A549 (cell line): ENCODE measurements around the gene LYPD8. TPM values are rescaled to one million over a fixed set of nuclear protein-coding genes. Genes with fewer than 3 reads are reported as not detected.

Experiments
- ATAC-seq, 2 experiments: fragments of 200-7000 bp in 1 of 2; fragments of >200 bp in 1 of 2; cut with Nextera tagmentation in 1 of 2; cut with Tn5 transposase in 1 of 2; 3 replicates each; pipeline versions ENCODE4 v1.8.0 to v1.9.1; 2018 to 2020; ENCODE audit warnings: mild to moderate bottlenecking in 1 of 2, moderate library complexity in 1 of 2
- CTCF ChIA-PET: fragments of 300-600 bp; sonication (Branson Sonifier 250); formaldehyde crosslinking; extraction: SDS; loops from one replicate; lab custom pipeline; 2021; ENCODE audit warnings: antibody characterized with exemption, inconsistent platforms; lab: Yijun Ruan, JAX
- POLR2A ChIA-PET: fragments of 350-600 bp; formaldehyde crosslinking; extraction: SDS; loops from one replicate; lab custom pipeline; 2021; ENCODE audit warnings: antibody characterized with exemption, inconsistent platforms; lab: Yijun Ruan, JAX
- DNase-seq, 2 experiments: peaks; one replicate each; pipeline versions ENCODE4 v3.0.0 to v3.0.0-alpha.2; 2011 to 2016; ENCODE audit warnings: low read depth in 1 of 2, low spot score in 1 of 2
- FAIRE-seq: peaks from 2 replicates; lab custom pipeline; 2011; peaks lifted over from hg19 to GRCh38; lab: Jason Lieb, UNC
- H3K27ac ChIP-seq, 2 experiments: fragments of >200 bp; sonication (Bioruptor Twin); formaldehyde crosslinking; 3 replicates each; pipeline ENCODE4 v1.5.1; 2016 to 2017
- H3K4me1 ChIP-seq: fragments of >200 bp; sonication (Bioruptor Twin); formaldehyde crosslinking; 3 replicates; pipeline ENCODE4 v1.6.1; 2016
- H3K4me2 ChIP-seq: fragments of >200 bp; sonication (Bioruptor Twin); formaldehyde crosslinking; 3 replicates; pipeline ENCODE4 v1.6.1; 2016
- H3K4me3 ChIP-seq: fragments of >200 bp; sonication (Bioruptor Twin); formaldehyde crosslinking; 3 replicates; pipeline ENCODE4 v1.5.1; 2016
- H3K9me3 ChIP-seq: fragments of >200 bp; sonication (Bioruptor Twin); formaldehyde crosslinking; 3 replicates; pipeline ENCODE4 v1.6.1; 2016
- ATOH8 ChIP-seq: fragments of 250-450 bp; sonication (Bioruptor Pico); IDR thresholded peaks from 2 replicates; pipeline ENCODE4 v1.5.0; 2020; ENCODE audit warnings: low read depth, mild to moderate bottlenecking, moderate library complexity
- BCL3 ChIP-seq: fragments of >200 bp; sonication (Bioruptor Twin); formaldehyde crosslinking; IDR thresholded peaks from 3 replicates; pipeline ENCODE4 v1.6.1; 2016
- CBX8 ChIP-seq: fragments of 200-600 bp; sonication (generic); IDR thresholded peaks from 2 replicates; pipeline ENCODE4 v1.6.1; 2016
- CTCF ChIP-seq: fragments of >200 bp; sonication (Bioruptor Twin); formaldehyde crosslinking; IDR thresholded peaks from 3 replicates; pipeline ENCODE4 v1.5.1; 2016
- E2F6 ChIP-seq: IDR thresholded peaks from 2 replicates; pipeline ENCODE4 v1.6.1; 2012; ENCODE audit warnings: low read depth, borderline replicate concordance
- EHMT2 ChIP-seq: fragments of 200-600 bp; sonication (generic); IDR thresholded peaks from 2 replicates; pipeline ENCODE4 v1.6.1; 2016; ENCODE audit warnings: antibody characterized with exemption, low read depth, mild to moderate bottlenecking, moderate library complexity
- ELK1 ChIP-seq: fragments of 150-350 bp; IDR thresholded peaks from 2 replicates; pipeline ENCODE4 v1.6.1; 2014; ENCODE audit warnings: low read depth, mild to moderate bottlenecking, low read length
- FOSL2 ChIP-seq, 2 experiments: fragments of 450-650 bp in 1 of 2; fragments of >200 bp in 1 of 2; sonication (Bioruptor Twin) in 1 of 2; formaldehyde crosslinking; IDR thresholded peaks; 2 replicates each; pipeline versions ENCODE4 v1.5.0 to v1.6.1; 2016 to 2020; ENCODE audit warnings: mild to moderate bottlenecking in 1 of 2, moderate library complexity in 1 of 2
- HES2 ChIP-seq: fragments of >200 bp; sonication (Bioruptor Twin); formaldehyde crosslinking; IDR thresholded peaks from 2 replicates; pipeline ENCODE4 v1.6.1; 2016
- HEYL ChIP-seq: fragments of 250-450 bp; sonication (Bioruptor Pico); IDR thresholded peaks from 2 replicates; pipeline ENCODE4 v1.8.0; 2021; ENCODE audit warnings: mild to moderate bottlenecking, moderate library complexity
- HOXA7 ChIP-seq: fragments of 250-450 bp; sonication (Bioruptor Pico); IDR thresholded peaks from 2 replicates; pipeline ENCODE4 v1.5.0; 2020; ENCODE audit warnings: mild to moderate bottlenecking, moderate library complexity
- HOXB13 ChIP-seq: fragments of 250-450 bp; sonication (Bioruptor Pico); IDR thresholded peaks from 2 replicates; pipeline ENCODE4 v1.5.0; 2020; ENCODE audit warnings: low read depth, mild to moderate bottlenecking, moderate library complexity
- JUNB ChIP-seq: fragments of >200 bp; sonication (Bioruptor Twin); formaldehyde crosslinking; IDR thresholded peaks from 2 replicates; pipeline ENCODE4 v1.6.1; 2016
- MAFK ChIP-seq: fragments of 450-650 bp; IDR thresholded peaks from 2 replicates; pipeline ENCODE4 v1.6.1; 2014; ENCODE audit not compliant: partially characterized antibody
- NFE2L2 ChIP-seq: fragments of 150-350 bp; conservative IDR thresholded peaks from 2 replicates; pipeline ENCODE4 v1.6.1; 2014; ENCODE audit warnings: low read length
- PHF8 ChIP-seq: fragments of 200-600 bp; sonication (generic); IDR thresholded peaks from 2 replicates; pipeline ENCODE4 v1.6.1; 2016; ENCODE audit warnings: low read depth, mild to moderate bottlenecking, antibody characterized with exemption, moderate library complexity, borderline replicate concordance
- RNF2 ChIP-seq: fragments of 200-600 bp; sonication (generic); IDR thresholded peaks from 2 replicates; pipeline ENCODE4 v1.6.1; 2016; ENCODE audit warnings: low read depth, mild to moderate bottlenecking, antibody characterized with exemption, moderate library complexity, borderline replicate concordance
- ZC3H11A ChIP-seq: fragments of 450-650 bp; IDR thresholded peaks from 2 replicates; pipeline ENCODE4 v1.6.1; 2014; ENCODE audit warnings: antibody characterized with exemption, mild to moderate bottlenecking
- ZFP36 ChIP-seq: fragments of 450-650 bp; IDR thresholded peaks from 2 replicates; pipeline ENCODE4 v1.6.1; 2014; ENCODE audit warnings: borderline replicate concordance; ENCODE audit not compliant: partially characterized antibody
- WGBS: methylation state at CpG from one replicate; pipeline ENCODE4 v1.1.6; 2017; ENCODE audit errors: missing lambda C conversion rate; 5-methylcytosine and 5-hydroxymethylcytosine counted together
- polyA plus RNA-seq, 4 experiments: library from polyadenylated mRNA; depleted of rRNA in 3 of 4; stranded (reverse); fragments of >200 nt; fragmentation: RNase III in 1 of 4; extraction: RNeasy Plus Mini Kit Qiagen cat#74134 plus additional on column Dnase treatment in 1 of 4; gene quantifications; 2 replicates in 3 of 4; 3 replicates in 1 of 4; pipeline ENCODE4 v1.2.3, GENCODE V29; 2011 to 2017

The LYPD8 gene
- polyA plus RNA-seq, 2 of the 4 experiments (the other 2 are of a cell fraction), result 0.12 to 0.53 TPM

DNA sequence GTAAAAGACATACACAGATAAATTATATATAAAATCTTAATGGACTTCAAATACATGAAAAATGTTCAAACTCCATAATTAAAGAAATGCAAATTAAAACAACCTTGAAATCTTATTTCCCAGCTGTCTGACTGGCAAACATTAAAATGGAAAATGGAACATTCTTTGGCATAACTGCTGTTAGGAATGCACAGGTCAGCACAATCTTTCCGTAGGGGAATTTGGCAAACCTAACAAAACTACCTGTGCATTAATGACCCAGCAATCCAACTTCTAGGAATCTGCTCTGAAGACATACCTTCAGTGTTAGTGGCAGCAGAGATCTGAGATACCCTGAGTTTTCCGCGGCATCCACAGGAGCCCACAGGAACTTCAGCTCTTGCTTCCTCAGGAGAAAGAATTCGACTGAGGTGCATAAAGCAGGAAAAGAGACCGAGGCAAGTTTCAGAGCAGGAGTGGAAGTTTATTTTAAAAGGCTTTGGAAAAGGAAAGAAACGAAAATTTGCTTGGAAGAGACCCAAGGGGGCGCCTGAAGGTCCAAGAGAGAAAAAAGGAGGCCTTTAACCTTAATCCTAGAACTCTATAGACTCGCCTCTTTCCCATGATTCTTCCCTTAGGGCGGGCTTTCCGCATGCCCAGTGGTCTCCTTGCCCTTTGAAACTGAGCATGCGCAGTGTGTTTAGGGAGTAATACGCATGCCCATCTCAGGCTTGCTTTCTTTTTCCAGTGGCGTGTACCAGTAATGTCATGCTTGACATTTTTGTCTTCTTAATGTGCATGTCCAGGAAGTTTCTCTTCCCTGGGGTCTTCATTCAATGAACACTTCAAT lies 24.8 kb downstream of the LYPD8 start:
- no peaks in the 10 kb centered on the region for H3K4me1 ChIP-seq
- H3K27ac ChIP-seq, result no peak overlapping the region
- TF ChIP-seq HOXA7 (CRISPR knock-in tag), result no peak
- peak; percentile 81 for TF ChIP-seq MAFK
- H3K4me2 ChIP-seq, result peak overlapping the region; percentile 43
- H3K4me3 ChIP-seq, result peak overlapping the region; percentile 21; the same call in 1 of the 3 replicates
- FAIRE-seq (no peak), ATAC-seq (peak in 1 of 2 experiments; percentile 87; a peak in 3 of 6 replicates), DNase-seq (peak in 1 of 2 experiments; percentile 73)
- H3K9me3 ChIP-seq, result peaks cover 7% of the 10 kb centered on the region; the same call in 1 of the 3 replicates
- WGBS, result 40% methylated on average over 13 of the region's 13 CpGs
- ChIA-PET POLR2A (no interaction called here), CTCF (interaction anchor here (1.2 kb wide), 1 partner anchor 44 kb away, joined by 4 read pairs; no protein-coding TSS in a partner anchor)

GRCh38 chr1:248714248-248714647 lies 41.3 kb downstream of the LYPD8 start:
- no peak overlapping the region for H3K4me3 ChIP-seq
- TF ChIP-seq CBX8 (no peak), ZFP36 (peak; percentile 90)
- no peaks in the 10 kb centered on the region for H3K4me1 ChIP-seq
- no peak overlapping the region for H3K27ac ChIP-seq
- ATAC-seq (no peak), FAIRE-seq (no peak), DNase-seq (peak in 1 of 2 experiments; percentile 14)
- peaks cover 8% of the 10 kb centered on the region; the same call in 2 of the 3 replicates for H3K9me3 ChIP-seq
- CTCF ChIA-PET, result no interaction called here
- 2% methylated on average over 3 of the region's 3 CpGs for WGBS
- POLR2A ChIA-PET, result no interaction called here
- H3K4me2 ChIP-seq, result no peak overlapping the region

- 6% methylated on average over 4 of the region's 4 CpGs for WGBS
- CTCF ChIA-PET, result no interaction called here
- no peak for FAIRE-seq
Measured at GRCh38 chr1:248710305-248710900, 45.2 kb downstream of the LYPD8 start.

GRCh38 chr1:248704606-248705005 lies 51.0 kb downstream of the LYPD8 start:
- WGBS, result 3% methylated on average over 2 of the region's 2 CpGs
- ChIA-PET CTCF (no interaction called here), POLR2A (no interaction called here)
- FAIRE-seq, result no peak
- ATAC-seq, result no peak
- Histone ChIP-seq H3K27ac (no peak overlapping the region), H3K9me3 (no peaks in the 10 kb centered on the region; the same call in 2 of the 3 replicates), H3K4me2 (no peak overlapping the region), H3K4me1 (no peaks in the 10 kb centered on the region), H3K4me3 (no peak overlapping the region)
- no peak for DNase-seq
- no peak for TF ChIP-seq BCL3
- no peak for TF ChIP-seq HOXB13 (CRISPR knock-in tag)
- no peak for TF ChIP-seq CTCF
- no peak for TF ChIP-seq NFE2L2
- no peak for TF ChIP-seq RNF2
- TF ChIP-seq ATOH8 (CRISPR knock-in tag), result no peak
- no peak for TF ChIP-seq HES2
- no peak for TF ChIP-seq ZC3H11A
- no peak for TF ChIP-seq HEYL (CRISPR knock-in tag)
- no peak for TF ChIP-seq JUNB
- TF ChIP-seq, all 56 proteins: peak for 0

More at GRCh38 chr1:248710305-248710900, 45.2 kb downstream of the LYPD8 start:
- Histone ChIP-seq H3K27ac (no peak overlapping the region), H3K4me3 (no peak overlapping the region), H3K4me2 (no peak overlapping the region), H3K9me3 (peaks cover 6% of the 10 kb centered on the region), H3K4me1 (no peaks in the 10 kb centered on the region)
- DNase-seq (no peak), ATAC-seq (no peak)
- TF ChIP-seq FOSL2 (IDR thresholded peaks at IDR 0.05), result no peak
- no peak for TF ChIP-seq FOSL2 (CRISPR knock-in tag; IDR thresholded peaks at IDR 0.05)
- no peak for TF ChIP-seq PHF8
- TF ChIP-seq ELK1, result no peak
- TF ChIP-seq E2F6, result no peak
- no peak for TF ChIP-seq EHMT2
- POLR2A ChIA-PET, result interaction anchor here (0.7 kb wide), 1 partner anchor 164 kb away, joined by 4 read pairs; no protein-coding TSS in a partner anchor
